8988T (cell line): Measurements from ENCODE around the gene PCMT1.
A peak's percentile ranks its signal among the peaks of the same experiment; 100 is the strongest.
"Not testable (repeated sequence)": the region's sequence is repeated elsewhere in the genome, so short reads cannot be mapped to it uniquely, and the experiment has no call there.

Source experiments
- DNase-seq: peaks from one replicate; pipeline ENCODE4 v3.0.0; 2011

PCMT1 gene

DNA sequence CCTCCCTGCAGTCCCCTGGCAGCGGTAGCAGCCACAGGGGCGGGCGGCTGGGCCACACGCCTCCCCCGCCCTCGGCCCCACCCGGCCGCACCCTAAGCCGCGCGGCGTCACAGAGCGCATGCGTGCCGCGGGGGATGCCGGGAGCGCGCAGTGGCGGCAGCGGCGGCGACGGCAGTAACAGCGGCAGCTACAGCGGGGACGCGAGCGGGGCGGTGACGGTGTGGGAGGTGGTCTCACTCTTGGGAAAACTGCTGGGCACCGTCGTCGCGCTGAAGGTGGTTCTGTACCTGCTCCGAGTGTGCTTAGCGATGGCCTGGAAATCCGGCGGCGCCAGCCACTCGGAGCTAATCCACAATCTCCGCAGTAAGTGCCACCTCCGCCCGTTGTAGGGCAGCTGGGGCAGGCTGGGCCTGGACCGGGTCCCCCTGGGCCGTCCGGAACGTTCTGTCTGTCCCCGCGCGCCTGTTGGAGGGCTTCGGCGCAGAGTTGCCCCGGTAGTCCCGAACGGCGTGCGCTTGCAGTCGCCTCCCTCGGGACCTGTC is at the start of gene PCMT1:
TSS of gene PCMT1 (plus strand) at position 148 of the 542 bp plus-strand sequence. CDS start at position 309, 161 bp downstream.
- peak; percentile 94 for DNase-seq

- DNase-seq = no peak
Observed at GRCh38 chr6:149701714-149702113, 47.8 kb upstream of the PCMT1 start.

GRCh38 chr6:149711711-149712110 is 37.8 kb upstream of the PCMT1 start:
- DNase-seq = no peak

DNA sequence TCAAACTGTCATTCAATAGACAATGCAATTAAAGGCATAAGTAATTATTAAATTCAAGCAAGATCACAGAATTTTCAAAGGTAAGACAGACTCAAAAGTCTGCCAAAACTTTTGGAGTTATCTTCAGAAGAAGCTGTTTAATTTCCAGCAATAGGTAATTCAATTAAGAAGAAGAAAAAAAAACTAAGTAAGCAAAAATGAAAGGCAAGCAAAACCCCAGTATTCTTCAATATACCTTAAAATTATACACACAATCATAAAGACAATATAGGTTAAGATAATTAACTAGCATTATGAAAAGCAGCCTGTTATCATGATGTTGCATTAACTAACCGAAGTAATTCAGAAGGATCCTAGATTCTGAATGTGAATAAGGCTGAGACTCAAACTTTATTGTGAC is 35.1 kb upstream of the PCMT1 start:
- DNase-seq = no peak

DNA sequence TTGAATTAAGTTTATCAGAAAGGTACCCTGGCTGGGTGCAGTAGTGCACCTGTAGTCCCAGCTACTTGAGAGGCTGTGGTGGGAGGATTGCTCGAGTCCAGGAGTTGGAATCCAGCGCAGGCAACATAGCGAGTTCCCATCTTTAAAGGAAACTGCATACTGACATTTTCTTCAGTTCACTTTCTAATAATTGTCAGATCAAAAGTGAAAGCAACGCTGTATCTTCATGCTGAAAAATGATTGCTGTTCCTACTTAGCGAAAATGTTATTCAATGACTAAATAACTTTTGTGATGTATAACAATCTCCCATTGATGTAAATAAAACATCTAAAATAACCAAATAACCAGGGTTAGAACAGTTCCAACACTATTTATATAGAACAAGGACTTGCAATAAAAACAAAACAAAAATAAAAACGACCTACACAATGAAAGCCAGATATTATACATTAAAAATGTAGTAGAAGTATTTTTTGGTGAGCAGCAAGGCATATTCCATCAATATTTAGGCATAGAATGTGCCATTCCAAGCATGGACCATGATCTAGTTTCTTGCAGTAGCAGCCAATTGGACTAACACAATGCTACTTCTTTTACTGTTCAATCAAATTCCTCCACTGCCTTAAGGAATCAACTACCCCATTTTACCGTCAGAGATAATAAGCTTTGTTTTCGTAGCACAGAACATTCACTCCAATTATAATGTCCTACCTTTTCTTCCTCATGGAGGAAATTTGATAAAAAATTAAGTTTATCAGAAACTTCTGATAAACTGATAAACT is 33.2 kb upstream of the PCMT1 start:
- DNase-seq = no peak

DNA sequence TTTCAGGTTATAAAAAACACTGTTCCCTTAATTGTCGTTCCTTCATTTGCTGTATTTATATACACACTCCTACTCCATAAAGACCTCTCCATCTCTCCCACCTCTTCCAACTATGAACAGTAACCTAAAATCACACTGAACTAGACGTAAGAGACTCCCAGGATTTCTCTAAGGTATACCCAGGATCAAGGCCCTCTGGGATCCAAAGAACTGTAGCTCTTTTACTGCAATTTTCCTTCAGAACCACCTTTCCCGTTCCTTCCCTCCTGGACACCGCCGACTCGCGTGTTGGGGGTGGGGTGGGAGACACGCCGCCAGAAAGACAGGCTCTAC is 32.3 kb upstream of the PCMT1 start:
- DNase-seq = no peak

DNA sequence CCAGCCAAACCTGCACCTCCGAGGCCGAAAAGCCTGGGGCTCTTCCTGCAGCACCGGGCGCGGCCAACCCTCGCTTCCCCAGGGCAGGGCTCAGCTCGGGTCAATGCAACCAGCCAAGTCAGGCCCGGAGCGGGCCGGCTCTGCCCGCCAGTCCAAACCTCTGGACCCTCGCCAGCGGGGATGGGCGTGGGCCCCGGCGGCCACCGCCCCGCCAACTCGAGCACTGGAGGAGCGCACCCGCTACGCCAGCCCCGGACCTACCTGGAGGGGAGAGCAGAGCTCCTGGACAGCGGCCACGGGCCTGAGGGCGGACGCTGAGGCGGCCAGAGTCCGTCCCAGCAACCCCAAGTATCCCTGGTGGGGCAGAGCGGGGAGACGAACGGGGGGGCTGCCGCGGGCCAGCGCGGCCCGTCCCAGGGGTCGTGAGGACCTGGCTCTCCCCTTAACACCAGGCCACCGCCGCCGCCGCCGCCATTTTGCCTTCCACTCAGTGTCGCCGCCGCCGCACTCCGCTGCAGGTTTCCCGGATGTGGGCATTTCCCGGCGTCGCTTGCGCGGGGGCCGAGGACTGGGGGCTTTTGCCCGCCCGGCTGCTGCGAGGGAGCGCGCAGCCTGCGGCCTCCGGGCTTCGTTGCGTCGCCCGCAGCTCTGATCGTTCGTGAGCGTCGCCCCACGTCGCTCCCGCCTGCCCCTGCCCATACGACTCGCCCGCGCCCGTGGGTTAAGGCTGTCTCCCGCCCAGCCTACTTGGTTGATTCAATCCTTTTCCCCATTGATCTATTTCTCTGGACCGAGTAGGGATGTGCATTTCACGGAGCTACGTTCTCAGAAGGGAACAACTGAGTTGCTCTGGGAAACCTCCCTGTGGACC is 31.7 kb upstream of the PCMT1 start, which contains the start of gene LATS1:
TSS of gene LATS1 (minus strand) at position 514 of the 871 bp plus-strand sequence. CDS start 15,975 bp downstream, outside the sequence.
- DNase-seq = peak; percentile 70

DNA sequence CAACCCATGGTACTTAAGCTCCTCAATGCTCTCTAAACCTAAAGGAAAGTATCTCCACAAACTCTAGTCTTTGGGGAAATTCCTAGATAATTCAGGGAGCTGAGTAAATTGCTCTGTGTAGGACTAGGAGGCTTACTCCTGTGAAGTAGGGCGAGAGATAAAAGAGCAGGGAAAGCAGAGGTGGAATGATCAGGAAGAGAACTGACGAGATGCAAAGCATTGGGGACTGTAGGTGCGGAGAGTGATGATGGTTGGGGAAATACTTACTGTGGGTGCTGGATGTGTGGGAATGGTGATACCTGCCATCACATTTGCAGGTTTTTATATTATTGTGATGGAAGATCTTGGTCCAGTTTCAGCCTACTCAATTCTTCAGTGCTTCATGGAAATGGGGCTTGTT is 30.0 kb upstream of the PCMT1 start:
- DNase-seq = no peak

DNA sequence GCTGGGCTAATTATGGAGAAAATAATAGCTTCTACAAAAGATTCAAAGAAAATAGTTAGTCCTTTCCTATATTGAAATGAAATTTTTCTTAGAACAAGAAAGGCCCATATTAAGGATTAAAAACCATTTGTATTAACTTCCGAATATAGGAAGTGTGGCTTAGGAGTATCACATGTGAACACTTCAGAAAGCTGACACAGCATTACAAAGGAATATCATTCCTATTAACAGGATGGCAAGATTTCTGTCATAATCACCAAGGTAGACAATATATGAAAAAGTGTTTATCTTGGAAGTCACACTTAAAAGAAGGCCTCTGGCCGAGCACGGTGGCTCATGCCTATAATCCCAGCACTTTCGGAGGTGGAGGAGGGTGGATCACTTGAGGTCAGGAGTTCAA is 26.3 kb upstream of the PCMT1 start:
- DNase-seq = no peak

GRCh38 chr6:149723771-149724417 is 25.6 kb upstream of the PCMT1 start:
- DNase-seq = peak; percentile 43

DNA sequence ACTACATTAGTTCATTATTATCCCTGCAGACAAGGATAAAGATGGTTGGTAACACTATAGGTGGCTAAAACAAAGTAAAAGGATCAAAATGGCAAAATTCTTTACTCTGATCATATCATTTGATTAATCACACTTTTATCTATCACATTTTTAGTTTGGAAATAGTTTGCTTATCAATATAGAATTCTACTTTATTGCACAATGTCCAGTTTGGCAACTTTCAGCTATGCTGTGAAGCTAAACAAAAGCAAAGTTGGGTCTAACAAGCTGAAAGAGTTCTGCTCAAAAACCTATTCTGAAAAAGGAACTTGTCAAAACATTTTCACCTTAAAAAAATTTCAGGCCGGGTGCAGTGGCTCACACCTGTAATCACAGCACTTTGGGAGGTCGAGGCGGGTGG is 23.8 kb upstream of the PCMT1 start:
- DNase-seq = no peak

DNA sequence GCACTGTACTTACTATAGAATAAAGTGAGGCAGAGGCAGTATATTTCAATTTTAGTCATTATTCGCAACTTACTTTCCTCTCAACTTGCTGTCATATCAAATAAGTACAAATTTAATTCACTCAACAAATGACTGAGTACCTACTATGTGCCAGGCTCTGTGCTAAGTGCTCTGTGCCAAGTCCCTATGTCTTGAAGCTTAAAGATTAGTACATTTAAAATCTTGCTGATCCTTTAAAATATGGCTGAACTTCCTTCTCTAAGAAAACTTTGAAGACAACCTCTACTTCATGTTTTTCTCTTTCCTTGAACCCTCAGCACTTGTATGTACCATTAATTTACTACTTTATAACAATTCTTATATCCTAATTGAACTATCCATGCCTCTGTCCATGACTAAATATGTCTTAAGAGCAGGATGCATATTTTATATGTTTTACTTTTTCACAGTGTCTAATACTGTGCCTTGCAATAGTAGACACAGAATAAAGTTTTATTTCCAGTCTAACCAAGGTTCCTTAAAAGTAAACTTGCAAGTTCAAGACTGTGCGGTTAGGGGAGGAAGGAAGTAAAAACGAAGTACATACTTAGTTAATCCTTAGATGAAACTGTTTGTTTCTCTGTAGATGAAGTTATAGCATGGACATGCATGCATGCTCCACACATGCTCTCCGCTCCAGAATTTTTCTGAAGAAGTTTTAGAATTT is 21.6 kb upstream of the PCMT1 start:
- DNase-seq = no peak

DNA sequence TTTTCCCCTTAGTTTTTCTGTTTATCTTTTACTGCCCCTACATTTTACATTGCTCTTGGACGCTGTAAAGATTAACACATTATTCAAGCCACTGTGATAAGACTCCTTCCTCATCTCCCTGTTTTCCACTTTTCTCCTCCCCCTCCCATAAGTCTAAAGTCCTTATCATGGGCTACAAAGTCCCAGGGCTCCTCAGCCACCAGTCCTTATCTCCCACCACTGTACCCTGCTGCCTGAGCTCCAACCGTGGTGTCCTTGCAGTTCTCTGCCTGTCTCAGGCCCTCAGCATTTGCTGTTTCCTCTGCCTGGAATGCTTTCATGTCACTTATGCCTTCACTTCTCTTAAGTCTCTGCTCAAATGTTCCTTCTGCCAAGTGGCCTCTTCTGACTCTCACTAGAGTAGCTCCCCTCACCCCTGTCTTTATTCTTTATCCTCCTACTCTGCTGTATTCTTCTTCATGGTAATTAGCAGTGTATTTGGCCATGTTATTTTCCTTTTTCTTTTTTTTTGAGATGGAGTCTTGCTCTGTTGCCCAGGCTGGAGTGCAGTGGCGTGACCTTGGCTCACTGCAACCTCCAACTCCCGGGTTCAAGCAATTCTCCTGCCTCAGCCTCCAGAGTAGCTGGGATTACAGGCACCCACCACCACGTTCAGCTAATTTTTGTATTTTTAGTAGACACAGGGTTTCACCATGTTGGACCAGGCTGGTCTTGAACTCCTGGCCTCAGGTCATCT is 20.9 kb upstream of the PCMT1 start:
- no peak for DNase-seq

GRCh38 chr6:149729824-149730223 is 19.7 kb upstream of the PCMT1 start:
- DNase-seq = no peak

- DNase-seq = no peak
Observed at GRCh38 chr6:149733089-149733720, 16.3 kb upstream of the PCMT1 start.

GRCh38 chr6:149734915-149735314 is 14.6 kb upstream of the PCMT1 start:
- DNase-seq = no peak

DNA sequence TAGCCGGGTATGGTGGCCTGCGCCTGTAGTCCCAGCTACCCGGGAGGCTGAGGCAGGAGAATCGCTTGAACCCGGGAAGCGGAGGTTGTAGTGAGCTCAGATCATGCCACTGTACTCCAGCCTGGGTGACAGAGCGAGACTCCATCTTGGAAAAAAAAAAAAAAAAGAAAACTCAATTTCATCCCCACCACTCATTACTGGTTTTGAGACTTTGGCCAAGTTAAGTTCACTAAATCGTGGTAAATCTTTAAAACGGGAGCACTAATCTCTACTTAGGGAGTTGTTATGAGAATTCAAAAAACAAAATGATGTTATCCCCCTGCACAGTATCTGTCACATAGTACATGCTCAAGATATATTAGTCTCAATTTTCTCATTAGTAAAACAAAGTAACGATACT is 4.3 kb upstream of the PCMT1 start:
- DNase-seq = not testable (repeated sequence)

DNA sequence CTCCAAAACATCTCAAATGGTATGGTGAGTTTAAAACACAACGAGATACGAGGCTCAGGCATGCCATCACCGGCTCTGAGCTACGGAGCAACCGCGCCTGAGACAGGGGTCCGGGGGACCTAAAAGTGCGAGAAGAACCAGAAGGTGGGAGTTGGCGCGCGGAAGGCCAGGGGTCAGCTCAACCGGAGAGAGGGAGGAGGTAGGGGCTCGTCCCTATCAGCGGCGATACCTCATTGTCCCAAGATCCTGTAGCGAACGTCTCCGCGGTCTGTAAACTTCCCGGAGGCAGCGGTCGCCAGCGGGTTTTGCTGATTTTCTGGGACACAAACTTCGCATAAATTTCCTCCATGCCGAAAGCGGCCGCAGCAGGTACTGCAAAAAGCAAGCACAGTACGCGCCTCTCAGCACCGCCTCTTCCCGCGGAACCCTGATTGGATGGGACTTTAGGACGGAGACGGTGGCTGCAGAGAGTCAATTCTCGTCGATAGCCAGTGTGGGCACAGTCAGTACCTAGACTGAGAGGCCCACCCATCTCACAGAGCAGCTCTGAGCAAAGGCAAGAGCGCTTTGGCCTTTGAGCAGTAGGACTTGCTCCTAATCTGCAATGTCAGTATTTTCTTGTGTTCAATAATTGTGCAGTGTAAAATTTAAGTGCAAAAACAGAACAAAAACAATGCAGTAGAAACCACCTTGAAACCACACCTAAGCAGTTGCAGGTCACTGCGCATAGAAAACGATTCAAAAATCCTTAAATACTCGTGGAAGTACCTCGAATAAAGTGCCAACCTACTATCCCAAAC is 3.2 kb upstream of the PCMT1 start, which contains the start of gene NUP43:
TSS of gene NUP43 (minus strand) at position 383 of the 800 bp plus-strand sequence. CDS start at position 349, 34 bp downstream.
- peak; percentile 81 for DNase-seq

GRCh38 chr6:149749082-149749593 is 403 bp upstream of the PCMT1 start:
- DNase-seq = not testable (repeated sequence)

GRCh38 chr6:149750136-149750609 is 632 bp downstream of the PCMT1 start:
- peak; percentile 66 for DNase-seq
